Activated CD4-positive, alpha-beta memory T cell treated with anti-CD3 and anti-CD28 coated beads, Interleukin-2, amount 10 ng/mL, durations not matched to agents 7 days and 5 days (primary cell): ENCODE data around the gene BSND. TPM values are rescaled to one million over a fixed set of nuclear protein-coding genes. Genes with fewer than 3 reads are reported as not detected.

Experiments
- CTCF ChIA-PET: fragments of 350-600 bp; sonication (Branson Sonifier 250); formaldehyde crosslinking; loops from one replicate; lab custom pipeline; 2021; ENCODE audit warnings: antibody characterized with exemption, inconsistent platforms; lab: Charles Lee
- POLR2A ChIA-PET: fragments of 350-600 bp; sonication (Branson Sonifier 250); formaldehyde crosslinking; loops from one replicate; lab custom pipeline; 2021; ENCODE audit warnings: antibody characterized with exemption; lab: Charles Lee
- DNase-seq: peaks from one replicate; pipeline ENCODE4 v3.0.0-alpha.2; 2020
- H3K27ac Mint-ChIP-seq: one replicate; pipeline ENCODE4 v1.8.0; 2021; ENCODE audit warnings: mild to moderate bottlenecking, mixed read lengths
- H3K27me3 Mint-ChIP-seq: one replicate; pipeline ENCODE4 v1.8.0; 2021; ENCODE audit warnings: mixed read lengths
- H3K36me3 Mint-ChIP-seq: one replicate; pipeline ENCODE4 v1.8.0; 2021; ENCODE audit warnings: low read depth, mixed read lengths
- H3K4me1 Mint-ChIP-seq: one replicate; pipeline ENCODE4 v1.8.0; 2021; ENCODE audit warnings: mixed read lengths
- H3K4me3 Mint-ChIP-seq: one replicate; pipeline ENCODE4 v1.8.0; 2021; ENCODE audit warnings: mild to moderate bottlenecking, mixed read lengths
- H3K9me3 Mint-ChIP-seq: one replicate; pipeline ENCODE4 v1.8.0; 2021; ENCODE audit warnings: mixed read lengths
- total RNA-seq, 2 experiments: library from RNA; stranded (reverse); gene quantifications; one replicate each; pipeline ENCODE4 v1.2.3, GENCODE V29; 2021

Gene BSND
- total RNA-seq, 2 experiments from 2014 or later, result 0.08 to 0.13 TPM

DNA sequence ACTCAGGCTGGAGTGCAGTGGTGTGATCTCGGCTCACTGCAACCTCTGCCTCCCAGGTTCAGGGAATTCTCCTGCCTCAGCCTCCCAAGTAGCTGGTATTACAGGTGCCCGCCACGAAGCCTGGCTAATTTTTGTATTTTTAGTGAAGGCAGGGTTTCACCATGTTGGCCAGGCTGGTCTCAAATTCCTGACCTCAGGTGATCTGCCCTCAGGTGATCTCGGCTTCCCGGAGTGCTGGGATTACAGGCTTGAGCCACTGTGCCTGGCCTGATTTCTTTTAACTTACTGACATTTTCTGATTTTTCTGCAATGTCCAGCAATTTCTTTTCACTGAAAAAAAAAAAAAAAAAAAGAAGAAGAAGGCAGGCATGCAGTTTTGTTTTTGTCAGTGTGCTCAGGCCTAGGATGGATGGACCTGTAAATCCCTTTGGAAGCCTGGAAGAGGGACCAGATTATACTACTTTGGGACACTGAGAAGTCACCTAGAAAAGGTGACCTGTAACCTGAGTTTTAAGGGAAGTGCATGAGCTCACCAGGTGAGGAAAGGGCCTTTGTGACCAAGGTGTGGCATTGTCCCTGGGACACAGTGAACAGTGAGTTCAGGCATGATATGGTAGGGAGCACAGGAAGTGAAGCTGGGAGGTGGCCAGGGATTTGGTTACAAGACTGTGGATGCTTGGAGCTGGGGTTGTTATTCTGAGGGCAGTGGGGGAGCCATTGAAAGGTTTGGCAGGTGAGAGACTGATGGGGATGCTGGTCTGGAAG is 21.0 kb upstream of the BSND start:
- no peak overlapping the region for H3K27ac Mint-ChIP-seq
- no peak overlapping the region for H3K4me3 Mint-ChIP-seq

DNA sequence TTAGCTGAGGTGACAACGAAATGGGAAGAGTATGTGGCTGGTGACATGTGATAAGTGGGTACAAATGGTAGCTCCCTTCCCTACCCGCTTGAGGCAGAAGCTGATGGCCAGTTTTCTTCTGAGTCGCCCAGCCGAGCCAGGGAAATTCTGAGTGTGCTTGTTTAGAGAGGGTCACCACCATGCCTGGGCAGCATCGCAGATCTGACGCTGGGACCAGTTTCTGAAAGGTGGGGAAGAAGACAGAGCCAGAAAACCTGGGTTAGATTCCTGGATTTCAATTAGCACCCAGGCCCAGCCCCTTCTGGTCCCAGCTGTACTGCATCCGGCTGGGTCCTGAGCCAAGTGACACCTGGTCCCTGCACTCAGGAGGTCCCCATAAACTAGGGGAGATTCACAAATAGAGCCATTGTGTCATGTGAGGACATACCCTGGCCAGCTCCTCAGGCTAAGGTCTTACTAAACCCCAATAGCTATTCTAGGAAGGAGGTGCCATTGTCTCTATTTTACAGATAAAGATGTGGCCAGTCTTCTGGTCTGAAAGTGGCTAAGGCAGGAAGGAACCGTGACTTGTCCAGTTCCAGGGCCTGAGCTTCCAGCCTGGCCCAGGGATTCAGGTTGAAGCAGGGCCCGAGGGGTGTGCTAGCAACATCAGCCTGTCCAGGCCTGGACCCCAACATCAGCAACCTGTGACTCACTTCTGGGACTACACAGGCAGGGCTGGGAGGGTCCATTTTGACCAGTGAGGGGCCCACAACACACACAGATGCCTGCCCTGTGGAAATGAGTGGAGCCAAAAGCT is 20.0 kb upstream of the BSND start:
- H3K9me3 Mint-ChIP-seq, result no peaks in the 10 kb centered on the region
- POLR2A ChIA-PET, result no interaction called here
- H3K27me3 Mint-ChIP-seq, result peaks cover 58% of the 10 kb centered on the region
- no peak for DNase-seq
- H3K36me3 Mint-ChIP-seq, result no peaks in the 10 kb centered on the region
- CTCF ChIA-PET, result interaction anchor here (0.9 to 1.7 kb wide), 5 partner anchors 10 to 44 kb away, joined by 3 to 8 read pairs (median 6); no protein-coding TSS in a partner anchor
- H3K4me1 Mint-ChIP-seq, result peaks cover 2% of the 10 kb centered on the region
- H3K27ac Mint-ChIP-seq, result no peak overlapping the region
- no peak overlapping the region for H3K4me3 Mint-ChIP-seq

More for the DNA sequence above, 21.0 kb upstream of the BSND start:
- ChIA-PET CTCF (interaction anchor here (0.9 to 1.9 kb wide), 4 partner anchors 11 to 33 kb away, joined by 3 to 8 read pairs (median 8); no protein-coding TSS in a partner anchor), POLR2A (interaction anchor here (1.5 kb wide), 1 partner anchor 18 kb away, joined by 5 read pairs; no protein-coding TSS in a partner anchor)
- peaks cover 2% of the 10 kb centered on the region for H3K4me1 Mint-ChIP-seq
- H3K36me3 Mint-ChIP-seq, result no peaks in the 10 kb centered on the region
- no peaks in the 10 kb centered on the region for H3K9me3 Mint-ChIP-seq
- peaks cover 63% of the 10 kb centered on the region for H3K27me3 Mint-ChIP-seq
- no peak for DNase-seq

GRCh38 chr1:54979327-54979891 is 19.3 kb upstream of the BSND start:
- ChIA-PET POLR2A (no interaction called here), CTCF (interaction anchor here (1.5 to 1.7 kb wide), 4 partner anchors 17 to 43 kb away, joined by 3 to 8 read pairs (median 7); no protein-coding TSS in a partner anchor)
- H3K4me3 Mint-ChIP-seq, result no peak overlapping the region
- H3K9me3 Mint-ChIP-seq, result no peaks in the 10 kb centered on the region
- peaks cover 56% of the 10 kb centered on the region for H3K27me3 Mint-ChIP-seq
- peaks cover 2% of the 10 kb centered on the region for H3K4me1 Mint-ChIP-seq
- DNase-seq, result peak; percentile 4
- H3K36me3 Mint-ChIP-seq, result no peaks in the 10 kb centered on the region
- H3K27ac Mint-ChIP-seq, result no peak overlapping the region

DNA sequence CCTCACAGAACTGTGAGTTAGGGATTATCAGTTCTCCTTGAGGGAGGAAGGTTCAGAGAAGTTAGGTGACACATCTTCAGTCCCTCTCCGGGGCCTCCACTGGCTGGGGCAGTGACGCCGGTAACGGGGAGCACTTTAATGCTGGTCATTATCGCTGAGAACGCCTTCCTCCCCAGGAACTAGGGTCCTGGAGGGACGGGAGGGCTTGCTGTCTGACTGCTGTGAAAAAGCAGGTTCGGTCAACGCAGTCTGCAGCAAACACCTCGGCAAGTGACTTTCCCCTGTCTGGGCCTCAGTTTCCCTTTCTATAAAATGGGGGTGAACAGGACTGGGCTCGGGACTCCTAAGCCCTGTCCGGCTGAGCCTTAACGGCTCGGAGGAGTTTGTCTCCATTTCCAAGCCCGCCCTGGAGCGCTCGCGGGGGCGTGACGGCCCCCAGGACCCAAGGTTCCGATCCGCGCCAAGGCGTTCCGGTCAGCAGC is 18.6 kb upstream of the BSND start:
- Mint-ChIP-seq H3K27ac (no peak overlapping the region), H3K9me3 (no peaks in the 10 kb centered on the region), H3K4me1 (peaks cover 2% of the 10 kb centered on the region), H3K4me3 (no peak overlapping the region), H3K27me3 (peaks cover 53% of the 10 kb centered on the region), H3K36me3 (no peaks in the 10 kb centered on the region)
- CTCF ChIA-PET, result interaction anchor here (1.7 kb wide), 1 partner anchor 42 kb away, joined by 3 read pairs; no protein-coding TSS in a partner anchor
- DNase-seq, result no peak
- POLR2A ChIA-PET, result no interaction called here

- no peak within 1 kb of the TSS for H3K27ac Mint-ChIP-seq
- ChIA-PET POLR2A (no interaction called here), CTCF (no interaction called here)
- no peak for DNase-seq
- peaks cover 47% of the 10 kb centered on the region for H3K27me3 Mint-ChIP-seq
- H3K9me3 Mint-ChIP-seq, result no peaks in the 10 kb centered on the region
- no peaks in the 10 kb centered on the region for H3K36me3 Mint-ChIP-seq
- peaks cover 2% of the 10 kb centered on the region for H3K4me1 Mint-ChIP-seq
- H3K4me3 Mint-ChIP-seq, result no peak within 1 kb of the TSS
These were observed 18.0 kb upstream of the BSND start, which contains the start of gene TMEM61 for GRCh38 chr1:54980528-54981241. Gene TMEM61, plus strand, starts transcription at chr1:54980628. Its CDS starts 438 bp downstream, at chr1:54981066.

GRCh38 chr1:54981466-54981865 is 17.3 kb upstream of the BSND start:
- POLR2A ChIA-PET, result no interaction called here
- H3K9me3 Mint-ChIP-seq, result no peaks in the 10 kb centered on the region

DNA sequence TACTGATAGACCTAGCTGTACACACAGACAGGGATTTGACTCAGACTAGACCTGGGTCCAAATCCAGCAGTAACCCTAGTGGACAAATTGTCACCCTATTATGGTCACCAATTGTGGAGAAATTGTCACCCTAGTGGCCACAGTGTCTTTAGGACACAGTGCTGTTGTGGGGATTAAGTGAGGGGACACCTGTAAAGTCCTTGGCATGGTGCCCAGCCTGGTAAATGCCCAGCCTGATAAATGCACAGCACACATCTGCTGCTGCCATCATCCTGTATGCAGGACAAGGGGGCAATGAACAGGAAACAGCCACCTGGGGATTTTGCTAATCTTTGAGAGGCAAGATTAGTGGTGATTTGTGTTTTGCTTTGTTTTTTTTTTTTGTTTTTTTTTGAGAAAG is 16.0 kb upstream of the BSND start:
- peaks cover 2% of the 10 kb centered on the region for H3K4me1 Mint-ChIP-seq
- H3K27ac Mint-ChIP-seq, result no peak overlapping the region
- DNase-seq, result no peak
- POLR2A ChIA-PET, result no interaction called here
- peaks cover 44% of the 10 kb centered on the region for H3K27me3 Mint-ChIP-seq
- CTCF ChIA-PET, result interaction anchor here (2.7 kb wide), 1 partner anchor 38 kb away, joined by 7 read pairs; no protein-coding TSS in a partner anchor
- no peaks in the 10 kb centered on the region for H3K9me3 Mint-ChIP-seq
- no peaks in the 10 kb centered on the region for H3K36me3 Mint-ChIP-seq
- no peak overlapping the region for H3K4me3 Mint-ChIP-seq

More at GRCh38 chr1:54981466-54981865, 17.3 kb upstream of the BSND start:
- Mint-ChIP-seq H3K4me3 (no peak overlapping the region), H3K27me3 (peaks cover 44% of the 10 kb centered on the region), H3K36me3 (no peaks in the 10 kb centered on the region), H3K27ac (no peak overlapping the region), H3K4me1 (peaks cover 2% of the 10 kb centered on the region)
- no peak for DNase-seq
- CTCF ChIA-PET, result no interaction called here

DNA sequence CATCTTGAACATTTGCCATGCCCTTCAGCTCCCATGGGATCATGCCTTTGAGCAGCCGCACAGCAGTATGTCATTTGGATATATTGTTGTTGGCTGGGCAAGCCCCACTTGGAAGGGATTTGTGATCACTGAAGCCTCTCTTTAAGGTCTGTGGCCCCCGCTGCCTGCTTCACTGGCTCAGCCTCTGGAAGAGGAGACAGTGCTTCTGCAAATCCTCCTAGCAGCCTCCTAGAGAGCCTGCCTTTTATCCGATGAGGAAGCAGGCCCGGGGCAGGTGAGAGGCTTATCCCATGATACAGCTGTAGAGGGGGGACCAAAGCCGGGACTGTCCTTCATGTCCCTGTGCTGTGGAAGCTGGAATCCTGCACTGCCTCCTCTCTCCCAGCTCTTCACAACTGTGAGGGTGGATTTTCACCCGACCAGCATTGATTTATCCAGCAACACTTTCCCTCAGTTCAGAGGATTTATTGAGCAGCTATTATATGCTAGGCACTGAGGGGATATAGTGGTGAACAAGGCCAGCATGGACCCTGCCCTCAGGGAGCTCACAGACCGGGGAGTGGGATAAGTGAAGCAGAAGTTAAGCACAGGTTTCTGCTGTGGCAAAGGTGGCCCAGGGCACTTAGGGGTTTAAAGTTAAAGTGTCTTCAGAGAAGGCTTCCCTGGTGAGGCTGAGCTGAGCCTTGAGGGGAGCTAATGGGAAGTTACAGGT is 14.4 kb upstream of the BSND start:
- POLR2A ChIA-PET, result no interaction called here
- peaks cover 2% of the 10 kb centered on the region for H3K4me1 Mint-ChIP-seq
- H3K36me3 Mint-ChIP-seq, result no peaks in the 10 kb centered on the region
- no peaks in the 10 kb centered on the region for H3K9me3 Mint-ChIP-seq
- CTCF ChIA-PET, result interaction anchor here (2.4 to 2.7 kb wide), 2 partner anchors 35 to 39 kb away, joined by 7 to 11 read pairs; no protein-coding TSS in a partner anchor
- DNase-seq, result no peak
- peaks cover 33% of the 10 kb centered on the region for H3K27me3 Mint-ChIP-seq
- H3K27ac Mint-ChIP-seq, result no peak overlapping the region
- H3K4me3 Mint-ChIP-seq, result no peak overlapping the region

DNA sequence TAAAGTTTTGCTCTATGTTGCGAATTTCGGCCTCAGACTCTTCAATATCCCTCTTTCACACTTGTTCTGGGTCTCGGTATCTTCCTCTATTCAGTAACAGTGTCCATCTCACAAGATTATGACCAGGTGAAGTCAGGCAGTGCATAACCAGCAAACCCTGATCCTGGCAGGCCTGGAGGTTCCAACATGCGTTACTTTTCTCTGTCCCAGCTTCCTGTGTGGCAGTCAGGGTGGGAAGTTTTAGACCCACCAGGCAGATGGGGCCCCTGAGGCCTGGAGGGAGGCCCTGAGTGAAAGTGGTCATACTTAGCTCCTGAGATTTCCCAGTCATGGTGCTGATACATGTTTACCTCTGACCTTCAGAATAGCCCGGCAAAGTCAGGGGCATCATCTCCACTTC is 13.2 kb upstream of the BSND start:
- ChIA-PET POLR2A (no interaction called here), CTCF (interaction anchor here (1.1 to 2.5 kb wide), 2 partner anchors 11 to 40 kb away, joined by 3 to 9 read pairs; no protein-coding TSS in a partner anchor)
- Mint-ChIP-seq H3K4me3 (no peak overlapping the region), H3K27me3 (peaks cover 25% of the 10 kb centered on the region), H3K4me1 (peaks cover 2% of the 10 kb centered on the region), H3K9me3 (no peaks in the 10 kb centered on the region), H3K36me3 (no peaks in the 10 kb centered on the region), H3K27ac (no peak overlapping the region)
- no peak for DNase-seq

- CTCF ChIA-PET, result interaction anchor here (1.1 to 2.5 kb wide), 4 partner anchors 10 to 41 kb away, joined by 3 to 9 read pairs (median 4); no protein-coding TSS in a partner anchor
These were observed 12.7 kb upstream of the BSND start for GRCh38 chr1:54986025-54986424.

DNA sequence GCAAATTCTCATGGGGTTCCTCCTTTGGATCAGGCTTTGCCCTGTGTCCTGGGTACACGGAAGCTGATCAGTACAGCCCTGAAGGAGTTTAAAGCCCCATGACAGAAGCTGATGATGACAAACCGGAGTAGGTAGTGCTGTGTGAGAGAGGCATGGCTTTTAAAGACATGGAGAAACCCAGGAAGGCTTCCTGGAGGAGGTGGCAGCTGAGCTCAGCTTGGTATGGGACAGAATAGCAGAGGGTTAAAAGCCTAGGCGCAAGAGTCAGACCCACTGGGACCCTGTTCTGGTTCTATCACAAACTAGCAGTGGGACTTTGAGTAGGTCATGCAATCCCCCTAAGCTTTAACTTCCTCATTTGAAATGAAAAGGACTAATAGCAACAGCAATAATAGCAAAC is 12.2 kb upstream of the BSND start:
- CTCF ChIA-PET, result interaction anchor here (1.4 to 2.5 kb wide), 3 partner anchors 10 to 42 kb away, joined by 3 to 9 read pairs (median 5); no protein-coding TSS in a partner anchor
- no peak for DNase-seq
- no peaks in the 10 kb centered on the region for H3K9me3 Mint-ChIP-seq

More at GRCh38 chr1:54986025-54986424, 12.7 kb upstream of the BSND start:
- H3K27me3 Mint-ChIP-seq, result peaks cover 23% of the 10 kb centered on the region
- POLR2A ChIA-PET, result no interaction called here
- no peak for DNase-seq
- H3K36me3 Mint-ChIP-seq, result no peaks in the 10 kb centered on the region
- peaks cover 1% of the 10 kb centered on the region for H3K4me1 Mint-ChIP-seq
- H3K27ac Mint-ChIP-seq, result no peak overlapping the region
- H3K4me3 Mint-ChIP-seq, result no peak overlapping the region
- H3K9me3 Mint-ChIP-seq, result no peaks in the 10 kb centered on the region

More for the DNA sequence above, 12.2 kb upstream of the BSND start:
- no peaks in the 10 kb centered on the region for H3K36me3 Mint-ChIP-seq
- H3K4me1 Mint-ChIP-seq, result no peaks in the 10 kb centered on the region
- peaks cover 18% of the 10 kb centered on the region for H3K27me3 Mint-ChIP-seq
- H3K4me3 Mint-ChIP-seq, result no peak overlapping the region
- POLR2A ChIA-PET, result no interaction called here
- H3K27ac Mint-ChIP-seq, result no peak overlapping the region
